Fibroblast of skin of right quadriceps (primary cell): ENCODE measurements around the gene PKD2.
"Not testable (repeated sequence)": the region's sequence is repeated elsewhere in the genome, so short reads cannot be mapped to it uniquely, and the experiment has no call there.

ENCODE experiments used
- DNase-seq: peaks from one replicate; pipeline ENCODE4 v3.0.0-alpha.2; 2013

Gene PKD2

DNA sequence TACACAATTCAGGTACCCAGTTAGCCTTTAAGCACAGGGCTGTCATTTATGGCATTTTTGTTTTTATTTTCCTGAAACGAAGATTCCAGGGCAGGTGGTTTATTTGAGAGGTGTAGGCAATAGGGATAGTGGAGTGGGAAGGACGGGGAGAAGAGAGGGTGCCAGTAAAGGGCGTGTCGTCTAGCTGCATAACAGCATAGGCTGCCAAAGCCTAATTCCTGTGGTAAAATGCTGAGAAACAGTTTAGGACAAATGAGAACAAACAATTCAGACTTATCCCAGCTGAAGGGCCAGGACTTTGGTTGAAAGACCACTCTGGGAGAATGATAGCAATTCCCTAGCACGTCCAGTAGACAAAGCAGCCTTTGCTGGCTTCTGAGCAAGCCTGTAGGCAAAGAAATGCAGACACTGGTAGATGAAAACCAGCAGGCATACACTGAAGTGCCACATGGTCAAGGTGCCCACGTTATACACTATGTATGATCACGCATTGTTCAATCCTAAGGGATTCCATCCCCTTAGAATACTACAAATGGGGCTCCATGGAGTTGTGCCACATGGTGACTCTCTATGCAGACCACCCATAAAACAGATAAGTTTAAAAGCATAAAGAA, 70.6 kb downstream of the PKD2 start:
- DNase-seq = no peak

DNA sequence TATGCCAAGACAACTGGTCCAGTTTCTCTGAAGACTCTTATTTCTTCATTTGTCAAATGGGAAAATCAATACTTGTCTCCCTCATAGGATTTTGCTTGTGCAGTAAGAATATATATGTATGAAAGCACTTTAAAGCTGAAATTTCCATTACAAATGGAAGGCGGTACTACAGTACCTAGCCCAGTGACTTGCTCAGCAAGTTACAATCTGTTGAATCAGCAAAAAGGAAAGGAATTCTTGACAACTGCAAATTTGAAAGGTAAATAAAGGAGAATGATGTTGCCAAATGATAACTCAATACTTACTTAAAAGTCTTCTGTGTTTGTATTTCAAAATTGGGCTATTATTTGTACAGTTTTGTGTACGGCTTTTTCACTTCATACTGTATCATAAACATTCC, 71.1 kb downstream of the PKD2 start:
- DNase-seq = no peak

DNA sequence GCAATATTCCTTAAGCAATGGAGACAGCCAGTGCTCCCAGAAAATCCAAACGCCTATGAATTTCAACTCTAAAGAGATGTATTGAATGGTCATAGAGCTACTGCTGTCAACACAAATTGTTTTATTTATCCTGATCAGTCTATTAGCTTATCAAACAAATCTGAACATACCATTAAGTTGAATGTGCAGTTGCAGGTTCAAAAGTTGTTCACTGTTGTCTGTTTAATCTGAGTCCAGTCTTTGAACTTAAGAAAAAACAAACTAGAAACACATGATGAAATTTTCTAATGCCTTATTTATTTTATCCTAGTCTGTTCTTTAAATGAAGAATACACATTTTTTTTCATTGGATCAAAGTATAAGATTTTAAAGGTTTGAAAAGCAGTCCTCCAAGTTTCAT, 73.2 kb downstream of the PKD2 start:
- DNase-seq = no peak

DNA sequence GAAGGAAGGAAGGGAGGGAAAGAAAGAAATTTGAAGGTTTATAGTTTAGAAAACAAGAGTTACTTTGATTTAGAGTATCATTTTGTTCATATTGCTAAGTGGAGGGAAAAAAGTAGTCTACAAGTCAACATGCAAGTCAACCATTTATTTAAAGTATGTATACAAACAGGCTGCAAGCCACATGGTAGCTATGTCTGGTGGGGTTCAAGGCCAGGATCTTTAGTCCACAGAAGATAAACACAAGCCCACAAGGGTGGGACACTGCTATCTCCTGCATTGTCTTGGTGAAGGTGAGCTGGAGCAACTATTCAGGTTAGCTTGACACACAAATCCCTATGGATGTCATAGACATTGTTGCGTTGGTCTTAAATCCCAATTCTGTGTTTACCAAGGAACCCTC, 79.6 kb downstream of the PKD2 start:
- no peak for DNase-seq

DNA sequence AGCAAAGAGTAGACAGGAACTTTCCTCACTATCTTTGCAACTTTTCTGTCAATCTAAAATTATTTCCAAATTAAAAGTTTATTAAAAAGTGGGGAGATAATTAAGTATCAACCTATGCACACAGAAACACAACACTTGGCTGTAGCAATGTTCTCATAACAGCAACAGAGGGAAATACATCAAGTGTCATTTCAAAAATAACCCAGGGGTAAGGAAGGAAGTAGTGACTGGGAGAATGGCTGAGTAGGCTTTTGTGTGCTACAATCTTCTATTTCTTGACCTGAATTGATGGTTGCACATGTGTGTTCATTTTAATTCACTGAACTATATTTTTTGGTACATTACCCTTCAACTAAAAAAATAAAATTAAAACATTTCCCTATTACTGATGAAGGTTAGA, 83.5 kb downstream of the PKD2 start:
- DNase-seq = no peak

DNA sequence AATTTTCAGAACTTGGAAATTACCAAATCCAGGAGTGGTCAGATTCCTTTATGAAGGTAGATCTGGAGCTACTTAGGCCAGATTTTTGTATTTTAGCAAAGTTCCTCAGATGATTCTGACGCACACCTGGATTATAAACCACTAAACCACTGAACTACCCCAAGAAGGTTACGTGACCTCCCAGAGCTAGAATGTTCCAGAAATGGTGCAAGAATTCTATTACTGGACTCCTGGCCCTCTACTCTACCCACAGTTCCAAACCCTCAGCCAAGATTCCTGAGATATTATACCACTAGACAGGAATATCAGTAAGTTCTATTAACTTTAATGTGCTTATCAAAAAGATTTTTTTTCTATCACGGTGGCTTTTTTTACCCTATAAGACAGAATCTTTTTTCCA, 83.9 kb downstream of the PKD2 start:
- DNase-seq = no peak

DNA sequence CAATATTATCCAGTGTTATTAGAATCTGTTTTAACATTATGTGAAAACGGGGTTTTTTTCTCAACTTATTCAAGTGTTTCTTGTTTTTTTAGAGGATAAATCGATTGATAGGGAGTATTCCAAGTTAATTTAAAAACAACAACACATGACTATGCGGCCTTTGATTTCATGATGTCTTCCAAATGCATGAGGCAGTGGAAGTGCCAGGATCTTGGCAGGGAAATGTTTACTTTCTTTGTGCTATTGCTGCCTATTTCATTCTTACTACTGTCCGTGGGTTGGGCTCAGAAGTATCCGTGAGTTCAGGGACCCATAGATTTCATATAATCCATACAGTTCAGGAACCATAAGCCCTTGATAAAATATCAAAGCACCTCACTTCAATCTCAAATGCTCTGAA, 86.4 kb downstream of the PKD2 start:
- DNase-seq = no peak

DNA sequence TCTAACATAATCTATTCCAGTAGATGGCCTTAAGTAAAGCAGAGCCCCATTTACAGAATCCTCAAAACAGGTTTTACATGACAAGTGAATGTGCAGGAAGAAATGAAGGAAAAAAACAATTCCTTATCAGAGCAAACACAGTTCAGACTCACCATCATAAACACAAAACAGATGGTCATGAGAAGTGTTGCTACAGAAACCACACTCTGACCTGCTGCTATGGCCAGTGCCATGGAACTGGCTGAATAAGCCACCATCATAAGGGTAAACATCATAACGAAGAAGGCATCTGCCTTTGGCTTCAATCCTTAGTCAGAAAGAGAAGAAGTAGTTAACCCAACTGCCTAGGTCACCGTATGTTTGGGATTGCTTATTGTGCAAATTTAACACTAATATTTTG, 89.9 kb downstream of the PKD2 start:
- DNase-seq = no peak

DNA sequence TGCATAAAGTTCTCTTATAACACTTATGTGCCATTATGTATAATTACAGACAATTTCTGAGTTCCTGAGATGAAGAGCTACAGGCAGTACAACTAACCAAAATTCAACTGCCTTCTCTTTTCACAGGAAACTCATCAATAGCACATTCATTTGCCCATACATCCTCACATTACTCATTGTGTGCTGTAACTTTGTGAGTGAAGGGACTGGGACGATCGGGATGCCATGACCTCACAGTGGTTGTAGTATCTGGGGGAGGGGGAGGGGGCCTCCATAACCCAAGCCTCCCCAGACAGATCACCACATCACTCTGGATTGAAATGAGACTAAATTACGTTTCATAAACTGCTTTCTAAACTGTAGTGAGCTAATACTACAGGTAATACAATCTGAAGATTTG, 90.3 kb downstream of the PKD2 start:
- peak; percentile 29 for DNase-seq

DNA sequence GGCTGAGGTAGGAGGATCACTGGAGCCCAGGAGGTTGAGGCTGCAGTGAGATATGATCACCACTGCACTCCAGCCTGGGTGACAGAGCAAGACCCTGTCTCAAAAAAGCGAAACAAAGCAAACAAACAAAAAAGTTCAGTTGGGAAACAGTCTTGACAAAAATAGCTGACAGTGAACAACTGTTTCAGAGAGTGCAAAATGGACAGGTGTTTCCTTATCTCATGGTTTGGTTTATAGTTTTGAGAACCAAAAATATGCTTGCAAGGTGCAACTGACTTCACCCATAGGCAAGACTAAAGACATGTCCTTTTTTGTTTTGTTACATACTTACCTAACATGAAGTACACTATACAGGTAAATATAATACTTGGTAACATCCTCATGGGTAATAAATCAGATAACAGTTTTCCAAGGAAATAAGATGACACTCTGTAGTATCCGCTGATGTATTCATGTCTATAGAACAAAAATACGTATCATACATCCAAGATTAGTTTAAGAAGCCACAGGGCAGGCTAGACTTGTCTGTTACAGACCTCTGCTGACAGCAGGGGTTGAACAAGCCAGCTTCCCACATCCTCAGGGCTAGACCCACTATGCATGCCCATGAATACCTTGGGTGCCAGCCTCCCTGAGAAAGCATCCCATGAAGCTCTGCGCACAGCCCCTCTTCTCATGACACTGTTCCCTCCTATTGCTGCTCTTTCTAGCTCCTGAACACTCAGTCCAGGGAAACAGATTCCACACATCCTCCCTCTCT, 91.7 kb downstream of the PKD2 start:
- DNase-seq = no peak

DNA sequence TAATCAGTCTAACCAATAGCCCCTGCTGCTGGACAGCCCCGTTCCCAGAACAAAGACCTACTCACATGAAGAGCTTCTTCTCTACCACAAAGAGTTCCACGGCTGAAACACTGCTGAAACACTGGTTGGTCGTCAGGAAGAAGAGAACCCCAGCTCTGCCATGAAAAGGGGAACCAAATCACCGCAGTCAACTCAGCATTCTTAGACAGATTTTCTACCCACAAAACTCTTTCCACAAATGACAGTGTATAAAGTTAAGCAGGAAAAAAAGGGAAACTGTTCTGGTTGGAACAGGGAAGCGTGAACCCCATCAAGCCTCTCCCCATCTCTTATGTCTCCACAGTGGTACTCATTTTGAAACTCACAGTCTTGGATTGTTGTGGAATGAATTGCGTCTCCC, 93.7 kb downstream of the PKD2 start:
- DNase-seq = no peak

DNA sequence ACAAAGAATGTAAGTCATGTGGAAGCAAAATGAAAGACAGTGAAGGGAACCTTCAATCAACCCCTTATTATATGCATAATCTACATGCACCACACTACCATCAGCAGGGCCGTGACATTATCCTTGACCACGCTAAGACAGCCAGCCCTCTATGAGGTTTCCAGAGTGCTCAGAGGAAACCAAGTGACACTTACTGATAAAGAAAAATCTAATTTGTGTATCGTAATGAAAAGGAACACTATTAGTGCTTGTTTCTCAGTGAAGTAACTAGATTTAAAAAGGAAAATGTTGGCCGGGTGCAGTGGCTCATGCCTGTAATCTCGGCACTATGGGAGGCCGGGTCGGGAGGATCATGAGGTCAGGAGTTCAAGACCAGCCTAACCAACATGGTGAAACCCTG, 94.6 kb downstream of the PKD2 start:
- DNase-seq = no peak

DNA sequence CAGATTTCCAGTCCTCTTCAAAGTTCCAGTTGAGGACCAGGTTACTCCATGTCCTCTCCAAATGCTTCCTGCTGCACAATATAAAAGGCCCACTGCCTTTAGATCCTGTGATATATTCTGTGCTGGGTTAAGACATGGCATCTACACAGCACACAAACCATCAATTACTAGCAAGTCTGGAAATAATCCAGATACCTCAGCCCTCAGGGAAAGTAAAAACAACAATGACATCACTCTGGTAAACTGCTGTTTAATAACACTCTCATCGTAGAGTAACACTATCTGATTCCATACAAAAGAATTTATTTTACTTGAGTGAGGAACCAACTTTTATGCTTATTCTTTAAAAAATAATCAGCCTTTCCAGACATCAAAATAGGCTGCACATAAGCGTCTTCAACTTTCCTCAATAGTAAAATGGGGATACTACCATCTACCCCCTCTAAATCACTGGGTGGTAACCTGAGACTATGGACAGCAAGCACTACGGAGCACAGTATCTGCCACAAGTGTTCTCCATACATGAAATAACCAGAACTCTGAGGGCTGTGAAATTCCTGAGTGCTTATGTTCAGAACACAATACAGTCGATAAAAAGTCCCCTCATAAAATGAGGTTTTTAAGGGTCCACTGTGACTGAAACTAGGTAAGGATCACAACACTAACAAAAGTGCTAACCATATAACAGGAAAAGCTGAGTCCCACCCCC, 97.6 kb downstream of the PKD2 start:
- peak; percentile 82 for DNase-seq

DNA sequence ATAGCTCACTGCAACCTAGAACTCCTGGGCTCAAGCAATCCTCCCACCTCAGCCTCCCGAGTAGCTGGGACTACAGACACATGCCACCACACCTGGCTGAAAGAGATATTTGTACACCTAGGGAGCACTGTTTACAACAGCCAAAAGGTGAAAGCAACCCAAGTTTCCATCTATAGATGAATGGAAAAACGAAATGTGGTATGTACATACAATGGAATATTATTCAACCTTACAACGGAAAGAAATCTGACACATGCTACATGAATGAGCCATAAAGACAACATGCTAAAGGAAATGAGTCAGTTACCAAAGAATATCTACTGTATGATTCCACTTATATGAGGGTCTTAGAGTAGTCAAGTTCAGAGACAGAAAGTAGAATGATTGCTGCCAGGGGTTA, 98.8 kb downstream of the PKD2 start:
- DNase-seq = peak; percentile 63

DNA sequence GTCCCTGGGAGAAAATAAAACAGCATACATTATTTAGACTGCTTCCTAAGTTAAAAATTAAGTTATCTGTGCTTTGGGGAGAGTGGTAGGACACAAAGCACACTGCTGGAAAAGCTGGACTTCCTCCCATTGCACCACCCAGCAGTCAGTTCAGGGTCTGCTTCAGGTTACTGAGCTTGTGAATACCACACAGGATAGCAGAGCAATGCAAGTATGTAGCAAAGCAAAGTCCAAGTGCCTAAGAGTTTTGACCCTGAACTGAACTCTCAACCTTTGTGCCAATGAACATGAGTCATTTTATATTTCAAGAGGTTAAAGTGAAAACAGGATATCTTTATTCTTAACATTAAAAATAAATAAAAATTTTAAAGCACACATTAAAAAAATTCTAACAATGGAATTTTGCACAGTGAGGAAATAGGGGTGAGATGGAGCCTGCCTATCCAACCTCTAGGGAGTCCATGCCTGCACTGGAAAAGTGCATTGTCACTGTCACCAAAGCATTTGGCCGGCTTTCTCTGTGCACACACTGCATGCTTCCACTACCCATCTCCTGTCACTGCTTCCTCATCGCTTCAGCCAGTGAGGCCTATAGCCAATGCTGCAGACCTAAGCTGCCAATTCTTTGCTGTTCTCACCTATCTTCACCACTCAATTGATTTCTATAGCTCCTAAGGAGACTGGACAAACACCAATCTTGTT, 100.1 kb downstream of the PKD2 start:
- DNase-seq = peak; percentile 7

DNA sequence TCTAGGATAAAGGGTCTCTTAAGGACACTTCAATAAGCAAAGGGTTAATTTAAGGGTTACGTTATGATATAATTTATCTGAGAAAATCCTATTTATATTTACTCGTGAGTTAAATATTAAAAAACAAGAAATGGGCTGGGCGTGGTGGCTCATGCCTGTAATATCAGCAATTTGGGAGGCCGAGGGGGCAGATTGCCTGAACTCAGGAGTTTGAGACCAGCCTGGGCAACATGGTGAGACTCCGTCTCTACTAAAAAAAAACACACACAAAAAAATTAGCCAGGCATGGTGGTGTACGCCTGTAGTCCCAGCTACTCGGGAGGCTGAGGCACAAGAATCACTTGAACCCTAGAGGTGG, 100.7 kb downstream of the PKD2 start:
- not testable (repeated sequence) for DNase-seq

DNA sequence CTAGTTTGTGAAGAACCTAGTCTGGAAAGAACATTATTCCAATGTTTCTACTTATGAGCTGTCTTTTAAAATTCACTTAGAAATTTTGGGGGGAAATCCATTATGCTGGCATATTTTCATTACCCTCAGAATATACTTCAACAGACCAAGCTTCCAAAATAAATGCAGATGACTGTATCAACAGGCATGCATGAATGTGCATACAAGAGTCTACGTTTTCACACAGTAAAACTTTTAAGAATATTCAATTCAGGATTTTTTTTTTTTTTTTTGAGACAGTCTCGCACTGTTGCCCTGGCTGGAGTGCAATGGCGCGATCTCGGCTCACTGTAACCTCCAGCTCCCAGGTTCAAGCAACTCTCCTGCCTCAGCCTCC, 101.3 kb downstream of the PKD2 start:
- peak; percentile 10 for DNase-seq

DNA sequence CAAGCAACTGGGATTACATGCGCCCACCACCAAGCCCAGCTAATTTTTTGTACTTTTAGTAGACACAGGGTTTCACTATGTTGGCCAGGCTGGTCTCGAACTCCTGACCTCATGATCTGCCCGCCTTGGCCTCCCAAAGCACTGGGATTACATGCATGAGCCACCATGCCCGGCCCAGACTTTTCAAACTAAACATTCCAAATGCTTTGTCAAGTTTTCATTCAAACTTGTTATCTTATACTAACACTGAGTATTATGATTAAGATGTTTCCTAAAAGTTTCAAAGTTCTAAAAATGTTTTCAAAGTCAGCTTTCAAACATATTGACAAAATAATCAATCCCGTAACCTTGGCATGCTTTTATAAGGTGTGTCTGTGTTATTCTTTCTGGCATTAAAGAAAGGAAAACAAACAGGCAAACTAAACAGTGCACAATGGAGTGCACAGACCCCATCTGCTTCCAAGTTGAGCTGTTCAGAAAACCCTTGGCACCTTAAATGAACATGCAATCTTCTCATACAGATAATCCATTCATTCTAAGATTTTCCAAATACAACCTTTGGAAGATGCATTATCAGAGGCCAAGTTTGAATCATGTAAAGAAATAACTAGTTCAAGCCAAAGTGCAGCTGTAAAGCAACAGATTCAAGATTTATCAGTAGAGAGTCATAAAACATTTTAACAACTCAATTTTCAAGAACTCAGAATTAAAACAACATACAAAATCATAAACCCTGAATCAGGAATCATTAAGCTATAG, 101.9 kb downstream of the PKD2 start:
- DNase-seq = no peak

DNA sequence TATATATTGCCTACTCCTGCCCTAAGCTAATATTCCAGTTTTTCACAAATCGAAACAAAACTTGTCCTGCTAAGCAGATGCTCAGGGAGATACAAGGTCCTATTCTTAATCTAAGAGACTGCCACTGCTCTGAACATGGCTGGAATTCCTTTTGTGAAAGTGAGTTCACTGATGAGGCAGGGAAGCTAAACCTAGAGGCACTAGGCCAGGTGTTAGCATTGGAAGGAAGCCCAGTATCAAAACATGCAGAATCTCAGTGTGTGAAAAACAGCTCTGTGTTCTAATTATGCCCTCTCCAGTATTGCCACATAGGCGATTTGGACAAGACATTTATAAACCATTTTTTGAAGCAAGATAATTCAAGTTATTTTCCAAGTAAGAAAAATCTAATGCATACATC, 103.4 kb downstream of the PKD2 start:
- DNase-seq = no peak

DNA sequence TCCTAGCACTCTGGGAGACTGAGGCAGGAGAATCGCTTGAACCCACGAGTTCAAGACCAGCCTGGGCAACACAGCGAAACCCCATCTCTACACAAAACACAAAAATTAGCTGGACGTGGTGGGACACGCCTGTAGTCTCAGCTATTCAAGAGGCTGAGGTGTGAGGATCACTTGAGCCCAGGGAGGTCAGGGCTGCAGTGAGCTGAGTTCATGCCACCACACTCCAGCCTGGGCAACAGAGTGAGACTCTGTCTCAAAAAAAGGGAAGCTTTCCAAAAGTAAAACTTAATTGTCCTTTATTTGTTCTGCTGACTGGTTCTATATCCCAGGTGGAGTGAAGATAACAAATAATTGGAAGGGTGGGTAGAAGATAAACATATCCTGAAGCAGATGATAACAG, 105.4 kb downstream of the PKD2 start:
- DNase-seq = no peak

DNA sequence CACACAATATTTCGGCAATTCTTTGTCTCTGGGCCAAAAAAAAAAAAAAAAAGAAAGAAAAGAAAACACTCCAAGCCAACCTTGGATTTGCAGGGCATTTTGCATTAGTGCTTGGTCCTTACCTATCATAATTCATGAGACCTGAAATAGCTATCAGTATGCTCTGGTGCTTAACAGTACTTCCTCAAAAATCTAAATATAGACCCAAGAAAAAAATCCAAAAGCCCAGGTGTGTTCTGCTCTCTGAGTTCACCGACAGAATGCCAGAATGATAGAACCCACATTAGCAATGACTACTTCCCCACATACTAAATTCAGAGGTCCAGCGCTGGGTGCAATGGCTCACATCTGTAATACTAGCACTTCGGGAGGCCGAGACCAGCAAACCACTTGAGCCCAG, 108.2 kb downstream of the PKD2 start:
- no peak for DNase-seq

DNA sequence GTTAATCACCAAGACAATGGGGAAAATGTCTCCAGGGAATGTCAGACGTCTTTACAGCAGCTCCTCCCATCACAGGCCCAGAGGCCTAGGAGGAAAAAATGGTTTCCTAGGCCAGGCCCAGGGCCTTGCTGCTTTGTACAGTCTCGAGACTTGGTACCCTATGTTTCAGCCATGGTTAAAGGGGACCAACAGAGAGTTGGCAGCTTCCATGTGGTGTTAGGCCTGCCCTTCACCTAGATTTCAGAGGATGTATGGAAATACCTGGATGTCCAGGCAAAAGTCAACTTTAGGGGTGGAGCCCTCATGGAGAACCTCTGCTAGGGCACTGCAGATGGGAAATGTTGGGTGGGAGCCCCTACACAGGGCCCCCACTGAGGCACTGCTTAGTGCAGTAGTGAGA, 112.5 kb downstream of the PKD2 start:
- no peak for DNase-seq

DNA sequence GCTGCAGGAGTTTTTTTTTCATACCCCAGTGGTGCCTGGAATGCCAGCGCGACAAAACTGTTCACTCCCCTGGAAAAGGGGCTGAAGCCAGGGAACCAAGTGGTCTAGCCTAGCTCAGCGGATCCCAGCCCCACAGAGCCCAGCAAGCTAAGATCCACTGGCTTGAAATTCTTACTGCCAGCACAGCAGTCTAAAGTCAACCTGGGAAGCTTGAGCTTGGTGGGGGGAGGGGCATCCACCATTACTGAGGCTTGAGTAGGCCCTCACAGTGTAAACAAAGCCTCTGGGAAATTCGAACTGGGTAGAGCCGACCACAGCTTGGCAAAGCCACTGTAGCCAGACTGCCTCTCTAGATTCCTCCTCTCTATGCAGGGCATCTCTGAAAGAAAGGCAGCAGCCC, 114.8 kb downstream of the PKD2 start:
- not testable (repeated sequence) for DNase-seq
